NCI-H460 (cell line): ENCODE results near the gene GCH1. TPM values are rescaled to one million over a fixed set of nuclear protein-coding genes. Genes with fewer than 3 reads are reported as not detected.
"Not testable (repeated sequence)": the region's sequence is repeated elsewhere in the genome, so short reads cannot be mapped to it uniquely, and the experiment has no call there.

Experiments
- DNase-seq: peaks from one replicate; pipeline ENCODE4 v3.0.0-alpha.2; 2016; ENCODE audit warnings: low read depth; ENCODE audit errors: extremely low read depth
- small RNA-seq, 2 experiments: library from RNA; depleted of rRNA; stranded (forward); fragments of <200 nt; gene quantifications; one replicate each; pipeline ENCODE3, GENCODE V24; 2014
- total RNA-seq: library from RNA; depleted of rRNA; stranded (reverse); fragments of >200 nt; shearing (Covaris generic); gene quantifications from 2 replicates; pipeline ENCODE4 v1.2.3, GENCODE V29; 2014; rRNA removed

Gene GCH1
- total RNA-seq, 1 experiment from 2014 or later, result 15.2 TPM

DNA sequence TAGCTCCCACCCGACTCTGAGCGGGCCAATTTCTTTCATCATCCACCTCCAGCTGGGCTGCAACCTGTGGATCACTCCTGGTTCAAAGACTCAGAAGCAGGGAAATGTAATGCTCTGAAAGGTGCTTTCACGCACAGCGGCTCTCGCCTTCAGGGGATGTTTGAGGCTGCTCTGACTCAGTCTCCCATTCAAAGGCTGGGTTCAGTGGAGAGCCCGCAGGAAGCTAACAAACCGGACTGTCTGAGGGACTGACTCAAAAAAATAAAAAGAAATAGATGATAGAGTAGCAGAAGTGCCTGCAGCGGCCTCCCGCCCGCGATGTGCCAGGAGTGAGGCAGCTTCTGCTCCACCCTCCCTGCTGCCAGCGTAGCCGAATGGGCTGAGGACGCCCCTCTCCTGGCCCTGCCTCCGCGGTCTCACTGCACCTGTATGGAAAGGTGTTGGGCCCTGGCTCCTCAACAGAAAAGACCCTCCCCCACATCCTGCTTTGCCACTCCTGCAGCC, 98.0 kb downstream of the GCH1 start:
- DNase-seq, result no peak

DNA sequence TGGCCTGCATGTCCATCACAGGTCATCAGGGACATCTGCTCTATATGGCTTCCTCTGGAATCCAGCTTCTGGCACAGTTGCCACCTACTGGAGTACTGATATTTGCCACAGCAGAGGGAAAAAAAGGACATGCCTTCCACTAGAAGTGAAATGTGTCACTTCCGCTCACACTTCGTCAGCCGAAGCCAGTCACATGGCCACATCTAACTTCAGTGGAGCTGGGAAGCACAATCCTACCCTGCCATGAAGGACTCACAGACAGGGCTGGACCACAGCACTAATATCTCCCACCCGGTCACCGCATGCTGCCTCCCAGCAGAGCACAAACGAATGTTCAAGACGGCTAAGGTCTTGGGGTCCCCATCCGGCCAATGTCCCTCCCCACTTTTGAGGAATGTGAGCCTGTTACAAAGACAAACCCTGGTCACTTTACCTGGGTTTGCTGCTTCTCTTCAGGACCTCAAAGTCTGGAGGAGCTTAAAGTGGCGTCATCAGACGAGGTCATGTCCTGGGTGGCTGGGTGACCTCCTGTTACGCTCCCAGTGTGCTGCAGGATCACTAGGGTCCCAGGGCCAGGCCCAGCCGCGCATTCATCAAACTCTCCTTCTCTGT, 98.6 kb downstream of the GCH1 start:
- no peak for DNase-seq

DNA sequence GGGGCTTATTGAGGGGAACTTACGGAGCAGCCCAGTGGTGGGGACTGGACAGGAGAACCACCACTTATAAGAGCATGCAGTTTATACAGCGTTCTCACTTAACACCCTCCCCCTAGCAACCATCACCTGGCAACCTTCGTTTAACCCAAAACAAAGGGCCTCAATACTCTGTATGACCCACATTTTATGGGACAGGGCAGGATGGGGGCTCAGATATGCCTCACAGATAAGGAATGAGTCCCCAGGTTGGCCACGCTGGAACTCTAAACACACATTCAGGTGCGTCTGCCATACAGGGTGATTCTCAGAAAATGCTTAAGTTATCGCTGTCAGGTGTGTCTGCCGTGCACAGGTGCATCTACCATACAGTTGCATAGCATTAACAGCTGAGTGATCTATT, 99.2 kb downstream of the GCH1 start:
- no peak for DNase-seq

DNA sequence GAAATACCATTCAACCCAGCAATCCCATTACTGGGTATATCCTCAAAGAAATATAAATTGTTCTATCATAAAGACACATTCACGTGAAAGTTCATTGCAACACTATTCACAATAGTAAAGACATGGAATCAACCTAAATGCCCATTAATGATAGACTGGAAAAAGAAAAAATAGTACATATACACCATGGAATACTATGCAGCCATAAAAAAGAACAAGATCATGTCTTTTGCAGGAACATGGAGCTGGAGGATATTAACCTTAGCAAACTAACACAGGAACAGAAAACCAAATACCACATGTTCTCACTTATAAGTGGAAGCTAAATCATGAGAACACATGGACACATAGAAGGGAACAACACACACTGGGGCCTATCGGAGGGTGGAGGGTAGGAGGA, 101.1 kb downstream of the GCH1 start:
- not testable (repeated sequence) for DNase-seq

DNA sequence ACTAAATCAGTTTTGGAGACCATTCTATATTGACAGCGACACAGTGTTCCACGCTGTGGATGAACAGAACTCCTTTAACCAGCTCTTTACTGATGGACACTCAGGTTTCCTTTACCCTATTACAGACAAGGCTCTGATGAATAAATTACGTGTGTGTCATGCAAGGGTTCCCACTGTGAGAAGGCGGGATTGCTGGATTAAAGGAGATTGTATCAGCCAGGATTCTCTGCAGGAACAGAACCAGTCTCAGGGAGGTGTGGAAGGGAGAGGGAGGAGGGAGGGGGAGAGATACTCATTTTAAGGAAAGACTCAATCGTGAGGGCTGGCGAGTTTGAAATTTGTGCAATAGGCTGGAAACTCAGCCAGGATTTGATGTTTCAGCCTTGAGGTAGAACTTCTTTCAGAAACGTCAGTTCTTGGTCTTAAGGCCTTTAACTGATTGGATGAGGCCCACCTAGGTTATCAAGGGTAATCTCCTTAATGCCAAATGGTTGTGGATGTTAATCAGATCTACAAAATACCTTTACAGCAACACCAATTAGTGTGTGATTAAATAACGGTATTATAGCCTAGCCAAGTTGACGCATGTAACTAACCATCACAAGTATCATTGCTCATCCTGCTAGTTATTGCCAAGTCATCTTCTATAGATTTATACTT, 104.0 kb downstream of the GCH1 start:
- DNase-seq, result no peak

DNA sequence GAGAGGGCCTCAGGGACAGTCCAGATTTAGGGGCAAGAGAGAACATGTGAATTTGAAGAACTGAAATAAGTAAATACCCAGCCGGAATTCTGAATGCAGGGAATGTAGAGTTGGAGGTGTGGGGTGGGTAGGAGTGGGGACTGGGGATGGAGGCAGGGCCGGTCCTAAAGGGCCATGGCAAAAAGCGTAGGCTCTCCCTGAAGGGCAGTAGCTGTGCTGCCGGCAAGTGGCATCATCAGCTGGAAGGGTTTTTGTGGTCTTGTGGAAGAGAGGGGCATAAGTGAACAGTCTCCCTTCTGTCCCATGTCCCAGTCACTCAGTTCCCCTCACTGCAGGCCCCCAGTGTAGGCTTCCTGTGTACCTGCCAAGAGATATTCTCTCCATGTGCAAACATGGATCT, 104.6 kb downstream of the GCH1 start:
- no peak for DNase-seq

DNA sequence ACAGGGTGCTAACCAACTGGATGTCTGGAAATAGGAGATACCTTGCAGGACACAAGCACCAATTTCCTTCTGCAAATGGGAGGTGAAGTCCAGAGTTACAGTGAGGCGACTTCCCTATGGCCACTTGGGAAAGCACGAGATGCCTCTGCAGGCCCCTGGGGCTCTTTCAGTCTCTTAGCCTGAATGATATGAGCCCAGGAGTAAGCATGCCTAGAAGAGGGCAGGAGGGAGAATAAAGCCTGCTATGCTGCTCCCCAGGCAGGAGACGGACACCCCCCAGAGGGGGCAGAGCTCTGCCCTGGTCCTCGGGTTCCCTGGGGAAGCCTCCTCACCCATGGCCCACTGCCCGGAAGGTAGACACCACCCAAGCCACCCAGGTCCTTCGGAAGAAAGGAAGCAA, 105.1 kb downstream of the GCH1 start:
- no peak for DNase-seq

DNA sequence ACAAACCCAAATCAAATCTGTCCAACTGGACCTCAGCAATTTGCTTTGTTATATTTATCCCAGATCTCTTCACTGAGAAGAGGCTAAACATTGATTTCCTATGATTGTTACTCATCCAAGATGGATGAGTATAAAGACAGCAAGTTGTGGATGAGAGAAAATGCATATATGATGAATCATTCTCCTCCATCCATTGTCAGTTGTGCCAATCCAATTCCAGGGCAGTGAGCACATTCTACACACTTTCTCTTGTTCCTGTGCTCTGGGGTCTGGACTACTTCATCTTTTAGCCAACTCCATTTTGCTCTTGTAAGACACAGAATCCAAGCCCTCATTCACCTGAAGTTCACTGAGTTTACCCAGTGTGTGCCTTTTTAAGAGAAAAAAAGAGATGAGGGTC, 105.7 kb downstream of the GCH1 start:
- no peak for DNase-seq

DNA sequence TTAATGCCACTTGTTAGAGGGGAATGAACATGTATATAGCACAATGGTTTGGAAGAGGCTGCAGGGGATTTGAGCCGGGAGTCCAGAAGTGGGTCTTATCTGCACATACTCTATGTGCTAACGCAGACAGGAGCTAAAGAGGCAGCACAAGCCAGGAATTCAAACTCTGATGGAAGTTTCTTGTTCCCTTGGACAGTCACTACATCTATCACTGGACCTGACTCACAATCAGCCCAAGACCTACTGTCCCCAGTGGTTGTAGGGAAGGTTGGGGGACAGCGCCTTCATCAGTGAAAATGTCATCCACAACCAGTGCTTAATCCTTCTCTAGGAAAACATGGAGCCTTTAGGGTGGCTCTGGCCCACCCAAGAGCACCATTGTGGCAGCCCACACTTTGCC, 107.8 kb downstream of the GCH1 start:
- DNase-seq, result no peak

DNA sequence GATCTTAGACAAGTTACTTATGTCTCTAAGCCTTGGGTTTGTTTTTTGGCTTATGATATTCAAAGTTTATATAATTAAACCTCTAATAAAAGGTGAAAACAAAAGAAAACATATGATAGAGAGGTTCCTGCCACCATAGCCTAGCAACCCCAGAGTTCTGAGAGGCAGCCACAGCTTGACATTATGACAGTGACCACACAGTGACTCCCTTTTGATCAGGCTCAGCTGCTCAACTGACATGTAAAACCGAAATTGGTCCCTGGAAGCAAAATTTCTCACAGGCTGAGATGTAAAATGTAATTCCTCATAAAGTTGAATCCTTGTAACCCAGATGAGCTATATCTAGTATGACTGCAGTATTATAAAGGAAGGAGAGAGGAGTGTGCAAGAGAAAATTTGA, 108.5 kb downstream of the GCH1 start:
- DNase-seq, result no peak

DNA sequence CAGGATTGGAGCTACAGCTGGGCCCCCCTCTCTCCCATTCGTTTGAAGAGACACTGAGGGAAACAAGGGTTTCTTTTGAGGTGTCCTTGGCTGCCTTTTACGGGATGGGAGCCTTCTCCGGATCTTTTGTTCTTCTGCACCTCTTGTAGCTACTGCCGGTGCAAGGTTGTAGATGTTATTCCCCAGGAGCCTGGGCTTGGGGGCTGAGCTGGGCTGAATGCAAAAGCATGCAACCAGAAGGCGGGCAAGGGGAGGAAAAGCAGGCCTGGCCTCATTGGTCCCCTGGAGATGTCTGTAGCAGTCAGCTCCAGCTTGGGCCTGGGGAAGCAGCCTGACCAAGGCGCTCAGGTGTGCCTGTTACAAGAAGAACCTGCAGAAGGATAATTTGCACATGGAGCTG, 110.3 kb downstream of the GCH1 start:
- no peak for DNase-seq

Small RNAs within 50 kb of the gene (small RNA-seq; reads per million reads assigned to genes)
- gene MIR4308 (0 reads per million in 2 experiments), gene RNU6ATAC9P (0 reads per million in 2 experiments)

Other genes with a start within 250 kb of the GCH1 start
- 13.6 and 14.3 TPM in 2 replicates for gene WDHD1, start 124.3 kb upstream of the GCH1 start, total RNA-seq
- gene SOCS4, start 124.4 kb upstream of the GCH1 start, total RNA-seq, result 29.6 and 31.4 TPM in 2 replicates
- 129 and 131 TPM in 2 replicates for gene MAPK1IP1L, start 148.8 kb upstream of the GCH1 start, total RNA-seq
- gene LGALS3, start 226.4 kb upstream of the GCH1 start, total RNA-seq, result 1,075 and 1,155 TPM in 2 replicates